HG02938 (cell line): ENCODE results near the gene TPCN2.
"Not testable (repeated sequence)": the region's sequence is repeated elsewhere in the genome, so short reads cannot be mapped to it uniquely, and the experiment has no call there.

Experiments used
- ATAC-seq: cut with Tn5 transposase; IDR thresholded peaks from one replicate; pipeline ENCODE4 v1.9.1; 2021; ENCODE audit warnings: mild to moderate bottlenecking, moderate library complexity; ENCODE audit not compliant: unreplicated experiment

TPCN2 gene

GRCh38 chr11:69141742-69142141 is 93.0 kb downstream of the TPCN2 start:
- no peak for ATAC-seq

- ATAC-seq, result no peak
Measured at GRCh38 chr11:69142895-69143294, 94.2 kb downstream of the TPCN2 start.

GRCh38 chr11:69144316-69145049 is 95.8 kb downstream of the TPCN2 start:
- no peak for ATAC-seq

- no peak for ATAC-seq
Measured at GRCh38 chr11:69145050-69145380, 96.3 kb downstream of the TPCN2 start.

GRCh38 chr11:69148377-69148762 is 99.6 kb downstream of the TPCN2 start:
- ATAC-seq, result no peak

- ATAC-seq, result no peak
Measured at GRCh38 chr11:69148806-69149205, 100.1 kb downstream of the TPCN2 start.

GRCh38 chr11:69149338-69150045 is 100.8 kb downstream of the TPCN2 start:
- ATAC-seq, result not testable (repeated sequence)

GRCh38 chr11:69150175-69150574 is 101.4 kb downstream of the TPCN2 start:
- no peak for ATAC-seq

GRCh38 chr11:69151836-69152235 is 103.1 kb downstream of the TPCN2 start:
- no peak for ATAC-seq

- no peak for ATAC-seq
Measured at GRCh38 chr11:69152733-69153421, 104.1 kb downstream of the TPCN2 start.

GRCh38 chr11:69153661-69154060 is 104.9 kb downstream of the TPCN2 start:
- ATAC-seq, result no peak

- ATAC-seq, result no peak
Measured at GRCh38 chr11:69154211-69154913, 105.6 kb downstream of the TPCN2 start.

GRCh38 chr11:69154938-69155301 is 106.2 kb downstream of the TPCN2 start:
- no peak for ATAC-seq

GRCh38 chr11:69155302-69156234 is 106.8 kb downstream of the TPCN2 start, which contains the start of gene SMIM38:
SMIM38 (plus strand) TSS chr11:69155935; CDS start chr11:69157847, 1,912 bp downstream.
- no peak for ATAC-seq

GRCh38 chr11:69156235-69156639 is 107.5 kb downstream of the TPCN2 start:
- no peak for ATAC-seq

GRCh38 chr11:69156673-69157155 is 108.0 kb downstream of the TPCN2 start:
- no peak for ATAC-seq

GRCh38 chr11:69157156-69157821 is 108.6 kb downstream of the TPCN2 start:
- no peak for ATAC-seq

- no peak for ATAC-seq
Measured at GRCh38 chr11:69157822-69158231, 109.1 kb downstream of the TPCN2 start.

GRCh38 chr11:69158301-69159149 is 109.8 kb downstream of the TPCN2 start:
- no peak for ATAC-seq
